NOMO-1 treated with dmso at 0.1 percent for 144 hours (cell line): ENCODE results near the gene TRAK1.
A peak's percentile ranks its signal among the peaks of the same experiment; 100 is the strongest.

Experiments used
- DNase-seq: peaks from one replicate; lab custom pipeline; 2025; ENCODE audit not compliant: unreplicated experiment; lab: John Stamatoyannopoulos, UW

TRAK1 gene

GRCh38 chr3:42068303-42069088, 22.7 kb upstream of the TRAK1 start:
- DNase-seq: no peak

GRCh38 chr3:42070089-42070488, 21.1 kb upstream of the TRAK1 start:
- DNase-seq: no peak

GRCh38 chr3:42070524-42070923, 20.6 kb upstream of the TRAK1 start:
- no peak for DNase-seq

- peak; percentile 56 for DNase-seq
These were observed 19.0 kb upstream of the TRAK1 start for GRCh38 chr3:42071904-42072812.

GRCh38 chr3:42072831-42073301, 18.3 kb upstream of the TRAK1 start:
- DNase-seq: no peak

- DNase-seq: no peak
These were observed 13.4 kb upstream of the TRAK1 start for GRCh38 chr3:42077785-42078184.

GRCh38 chr3:42078677-42079076, 12.5 kb upstream of the TRAK1 start:
- DNase-seq: no peak

- no peak for DNase-seq
These were observed 11.3 kb upstream of the TRAK1 start for GRCh38 chr3:42079701-42080452.

- DNase-seq: no peak
These were observed 10.7 kb upstream of the TRAK1 start for GRCh38 chr3:42080453-42080872.

GRCh38 chr3:42081838-42082473, 9.2 kb upstream of the TRAK1 start:
- no peak for DNase-seq

GRCh38 chr3:42084586-42084985, 6.6 kb upstream of the TRAK1 start:
- DNase-seq: no peak

- no peak for DNase-seq
These were observed 5.3 kb upstream of the TRAK1 start for GRCh38 chr3:42085641-42086376.

GRCh38 chr3:42088803-42089530, 2.2 kb upstream of the TRAK1 start:
- DNase-seq: no peak

- DNase-seq: no peak
These were observed 849 bp downstream of the TRAK1 start for GRCh38 chr3:42092006-42092405.

- DNase-seq: no peak
These were observed 3.0 kb downstream of the TRAK1 start for GRCh38 chr3:42094128-42094527.

- DNase-seq: no peak
These were observed 3.7 kb downstream of the TRAK1 start for GRCh38 chr3:42094691-42095391.

GRCh38 chr3:42095540-42095939, 4.4 kb downstream of the TRAK1 start:
- no peak for DNase-seq

- no peak for DNase-seq
These were observed 5.8 kb downstream of the TRAK1 start for GRCh38 chr3:42096796-42097565.
